ENCODE data around the gene MDFI.

The MDFI gene

GRCh38 chr6:41650120-41650519, 11.9 kb downstream of the MDFI start:
- no peak for ATAC-seq
- TF ChIP-seq TOX (CRISPR knock-in tag; IDR thresholded peaks at IDR 0.05; ENCODE audit: borderline replicate concordance) (no peak), ZNF70 (CRISPR knock-in tag; IDR thresholded peaks at IDR 0.05) (no peak), ISL1 (CRISPR knock-in tag; IDR thresholded peaks at IDR 0.05) (no peak), OSR1 (CRISPR knock-in tag; IDR thresholded peaks at IDR 0.05) (no peak), ESRRG (CRISPR knock-in tag; IDR thresholded peaks at IDR 0.05) (no peak), TCF4 (CRISPR knock-in tag; IDR thresholded peaks at IDR 0.05; ENCODE audit: borderline replicate concordance) (no peak), PATZ1 (CRISPR knock-in tag; IDR thresholded peaks at IDR 0.05; ENCODE audit: borderline replicate concordance) (no peak), ZFP30 (CRISPR knock-in tag; IDR thresholded peaks at IDR 0.05) (no peak), POU6F1 (CRISPR knock-in tag; IDR thresholded peaks at IDR 0.05; ENCODE audit: borderline replicate concordance, low read depth) (no peak), SNAI2 (CRISPR knock-in tag; IDR thresholded peaks at IDR 0.05) (no peak), BACH2 (CRISPR knock-in tag; IDR thresholded peaks at IDR 0.05; ENCODE audit: borderline replicate concordance) (no peak), CREB5 (CRISPR knock-in tag; IDR thresholded peaks at IDR 0.05; ENCODE audit: low read depth) (no peak), PPARA (CRISPR knock-in tag; IDR thresholded peaks at IDR 0.05; ENCODE audit: borderline replicate concordance) (no peak), ARNTL (CRISPR knock-in tag; IDR thresholded peaks at IDR 0.05; ENCODE audit: borderline replicate concordance, low read depth) (no peak)

GRCh38 chr6:41651246-41651961, 13.1 kb downstream of the MDFI start:
- no peak for TF ChIP-seq GLIS3 (CRISPR knock-in tag; IDR thresholded peaks at IDR 0.05)
- no peak for ATAC-seq

- no peak for ATAC-seq
- TF ChIP-seq SNAI2 (CRISPR knock-in tag; IDR thresholded peaks at IDR 0.05) (no peak), ZNF565 (CRISPR knock-in tag; conservative IDR thresholded peaks at IDR 0.05; ENCODE audit: low read depth) (no peak), CREB5 (CRISPR knock-in tag; IDR thresholded peaks at IDR 0.05; ENCODE audit: low read depth) (no peak), ZFP30 (CRISPR knock-in tag; IDR thresholded peaks at IDR 0.05) (no peak), GLIS3 (CRISPR knock-in tag; IDR thresholded peaks at IDR 0.05) (no peak), TOX (CRISPR knock-in tag; IDR thresholded peaks at IDR 0.05; ENCODE audit: borderline replicate concordance) (no peak), BACH2 (CRISPR knock-in tag; IDR thresholded peaks at IDR 0.05; ENCODE audit: borderline replicate concordance) (no peak), ARNTL (CRISPR knock-in tag; IDR thresholded peaks at IDR 0.05; ENCODE audit: borderline replicate concordance, low read depth) (no peak), OSR1 (CRISPR knock-in tag; IDR thresholded peaks at IDR 0.05) (no peak)
Observed at GRCh38 chr6:41651962-41652657, 13.8 kb downstream of the MDFI start.

- no peak for ATAC-seq
- TF ChIP-seq PPARA (CRISPR knock-in tag; IDR thresholded peaks at IDR 0.05; ENCODE audit: borderline replicate concordance) (no peak), CREB5 (CRISPR knock-in tag; IDR thresholded peaks at IDR 0.05; ENCODE audit: low read depth) (no peak), ZFP3 (CRISPR knock-in tag; IDR thresholded peaks at IDR 0.05) (no peak), OSR1 (CRISPR knock-in tag; IDR thresholded peaks at IDR 0.05) (no peak), ZFP30 (CRISPR knock-in tag; IDR thresholded peaks at IDR 0.05) (no peak), ZNF70 (CRISPR knock-in tag; IDR thresholded peaks at IDR 0.05) (no peak)
Observed at GRCh38 chr6:41652866-41653652, 14.8 kb downstream of the MDFI start.
